ENCODE measurements around the gene RCE1. TPM values are rescaled to one million over a fixed set of nuclear protein-coding genes. Genes with fewer than 3 reads are reported as not detected.

The RCE1 gene
- total and polyA plus RNA-seq, 7 donors = 3.1 to 13.2 (median 4.7) TPM

- ATAC-seq = no peak
- DNase-seq = peak in 1 of 2 donors; percentile 48
- H3K27ac ChIP-seq = no peak overlapping the region
Observed at GRCh38 chr11:66854729-66855211, 11.5 kb downstream of the RCE1 start.

GRCh38 chr11:66855574-66856495 lies 12.6 kb downstream of the RCE1 start:
- Histone ChIP-seq H3K27ac (peak overlapping the region; percentile 90), H3K4me1 (peaks cover 3% of the 10 kb centered on the region), H3K4me3 (peak overlapping the region; percentile 76), H3K36me3 (ENCODE audit: insufficient read depth in 1 of 2, low read depth in 1 of 2) (peaks cover 0 to 17% of the 10 kb centered on the region in 2 donors), H3K9me3 (no peaks in the 10 kb centered on the region), H3K27me3 (ENCODE audit: insufficient read depth in 3 of 3, low read length in 2 of 3) (no peaks in the 10 kb centered on the region)
- ATAC-seq (peak; percentile 92 to 96 (median 94)), DNase-seq (peak; percentile 97 to 98)
- intact Hi-C loops (cut with DNase I) = no loop called here
- WGBS, 3 donors = 3 to 5% (median 3%) methylated on average over 34 to 49 of the region's 51 CpGs
- TF ChIP-seq CTCF (IDR thresholded peaks at IDR 0.05) = no peak

More at GRCh38 chr11:66854729-66855211, 11.5 kb downstream of the RCE1 start:
- no peak overlapping the region for H3K4me3 ChIP-seq
- H3K36me3 ChIP-seq (ENCODE audit: insufficient read depth in 1 of 2, low read depth in 1 of 2) = peaks cover 0 to 15% of the 10 kb centered on the region in 2 donors
- WGBS, 3 donors = 96 to 100% (median 96%) methylated on average over 15 of the region's 15 CpGs
- no peak for TF ChIP-seq CTCF (IDR thresholded peaks at IDR 0.05)
- intact Hi-C loops (cut with DNase I) = no loop called here
- H3K4me1 ChIP-seq = peaks cover 3% of the 10 kb centered on the region
- H3K9me3 ChIP-seq = no peaks in the 10 kb centered on the region
- no peaks in the 10 kb centered on the region for H3K27me3 ChIP-seq (ENCODE audit: insufficient read depth in 3 of 3, low read length in 2 of 3)

GRCh38 chr11:66856496-66857233 lies 13.4 kb downstream of the RCE1 start, which contains the start of gene LRFN4:
LRFN4 (plus strand) TSS chr11:66857064; CDS start chr11:66857745, 681 bp downstream.
- Histone ChIP-seq H3K27ac (peak within 1 kb of the TSS; percentile 90), H3K36me3 (ENCODE audit: insufficient read depth in 1 of 2, low read depth in 1 of 2) (peaks cover 0 to 19% of the 10 kb centered on the region in 2 donors), H3K4me1 (peaks cover 3% of the 10 kb centered on the region), H3K9me3 (no peaks in the 10 kb centered on the region), H3K4me3 (peak within 1 kb of the TSS; percentile 76), H3K27me3 (ENCODE audit: insufficient read depth in 3 of 3, low read length in 2 of 3) (no peaks in the 10 kb centered on the region)
- DNase-seq = no peak
- TF ChIP-seq CTCF (IDR thresholded peaks at IDR 0.05) = no peak
- WGBS, 3 donors = 1 to 2% (median 1%) methylated on average over 43 to 102 of the region's 103 CpGs
- ATAC-seq = peak; percentile 51 to 69 (median 60)
- intact Hi-C loops (cut with DNase I) = no loop called here

GRCh38 chr11:66857234-66857926 lies 14.1 kb downstream of the RCE1 start:
- peaks cover 0 to 19% of the 10 kb centered on the region in 2 donors for H3K36me3 ChIP-seq (ENCODE audit: insufficient read depth in 1 of 2, low read depth in 1 of 2)
- no peaks in the 10 kb centered on the region for H3K9me3 ChIP-seq
- no peak for TF ChIP-seq CTCF (IDR thresholded peaks at IDR 0.05)
- H3K4me1 ChIP-seq = peaks cover 3% of the 10 kb centered on the region
- ATAC-seq = no peak
- no peaks in the 10 kb centered on the region for H3K27me3 ChIP-seq (ENCODE audit: insufficient read depth in 3 of 3, low read length in 2 of 3)
- intact Hi-C loops (cut with DNase I) = no loop called here
- 54 to 81% (median 71%) methylated on average over 22 to 45 of the region's 47 CpGs for WGBS, 3 donors
- H3K27ac ChIP-seq = peak overlapping the region; percentile 90
- DNase-seq = no peak
- peak overlapping the region; percentile 76 for H3K4me3 ChIP-seq

Data from psoas muscle (tissue), 8 donors.